HT1080 (cell line): ENCODE measurements around the gene FTO. TPM values are rescaled to one million over a fixed set of nuclear protein-coding genes. Genes with fewer than 3 reads are reported as not detected.

Source experiments
- DNase-seq: peaks from one replicate; pipeline ENCODE4 v3.0.0-alpha.2; 2015; ENCODE audit warnings: low read depth
- total RNA-seq: library from RNA; depleted of rRNA; stranded (reverse); fragments of >200 nt; shearing (Covaris generic); gene quantifications from 2 replicates; pipeline ENCODE4 v1.2.3, GENCODE V29; 2014

Gene FTO
- total RNA-seq, 1 experiment from 2014 or later, result 46.7 TPM

- DNase-seq, result no peak
Measured at GRCh38 chr16:53998024-53998810, 294.3 kb downstream of the FTO start.

DNA sequence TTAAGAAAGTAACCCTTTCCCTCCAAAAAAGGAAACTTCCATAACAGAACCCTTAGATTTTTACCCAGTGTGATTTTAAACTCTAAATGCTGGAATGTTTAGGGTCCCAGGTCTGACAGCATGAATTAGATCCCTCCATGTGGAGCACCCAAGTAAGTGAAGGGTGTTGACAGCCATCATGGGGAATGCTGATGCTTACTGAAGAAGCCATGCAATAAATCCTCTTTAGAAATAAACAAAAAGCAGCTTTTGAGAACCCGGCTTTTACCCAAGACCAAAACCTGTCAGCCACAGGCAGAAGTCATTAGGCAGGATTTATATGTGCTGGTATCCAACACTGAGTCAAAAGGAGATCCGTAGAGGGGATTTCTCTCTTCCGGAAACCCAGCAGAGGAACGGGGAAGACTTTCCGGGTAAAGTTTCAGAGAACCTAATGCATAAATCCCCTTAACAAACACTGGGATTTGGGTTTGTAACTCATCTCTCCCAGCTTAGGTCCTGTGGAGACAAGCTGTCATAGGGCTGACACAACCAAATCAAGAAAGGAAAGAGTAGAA lies 295.1 kb downstream of the FTO start:
- DNase-seq, result no peak

DNA sequence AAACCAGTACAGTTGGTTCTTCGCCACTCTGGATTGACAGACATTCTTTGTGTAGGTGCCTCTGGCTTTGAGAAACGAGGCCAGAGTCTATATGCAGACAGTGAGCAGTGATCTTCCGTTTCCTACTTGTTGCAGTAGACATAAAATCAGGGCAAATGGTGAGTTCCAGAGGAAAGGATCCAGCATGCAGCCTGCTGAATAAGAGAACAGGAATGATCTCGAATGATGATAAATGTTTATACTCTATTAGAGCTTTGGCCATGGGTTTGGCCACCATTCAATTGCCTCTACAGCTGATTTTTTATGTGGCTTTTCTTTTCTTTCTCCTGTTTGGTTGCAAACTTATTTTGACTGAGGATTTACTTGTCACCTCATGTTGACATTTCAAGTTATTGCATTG lies 295.9 kb downstream of the FTO start:
- no peak for DNase-seq

DNA sequence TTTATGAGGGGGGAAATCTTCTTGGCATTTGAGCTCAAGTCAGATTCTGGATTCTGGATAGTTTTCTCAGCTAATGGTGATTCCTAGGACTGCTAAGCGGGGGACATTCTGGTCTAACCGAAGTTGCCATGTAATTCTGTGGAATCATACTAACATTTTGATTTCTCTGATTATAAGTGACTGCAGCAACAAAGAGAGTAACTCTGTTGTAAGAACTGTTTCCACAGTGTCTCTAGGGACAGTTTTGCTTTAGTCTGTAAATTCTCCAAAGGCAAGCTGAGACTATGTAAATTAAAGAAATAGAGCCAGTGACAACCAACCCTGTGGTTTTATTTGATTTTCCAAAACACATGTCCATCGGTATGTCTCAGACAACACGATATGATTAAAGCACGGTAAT lies 296.4 kb downstream of the FTO start:
- DNase-seq, result no peak

DNA sequence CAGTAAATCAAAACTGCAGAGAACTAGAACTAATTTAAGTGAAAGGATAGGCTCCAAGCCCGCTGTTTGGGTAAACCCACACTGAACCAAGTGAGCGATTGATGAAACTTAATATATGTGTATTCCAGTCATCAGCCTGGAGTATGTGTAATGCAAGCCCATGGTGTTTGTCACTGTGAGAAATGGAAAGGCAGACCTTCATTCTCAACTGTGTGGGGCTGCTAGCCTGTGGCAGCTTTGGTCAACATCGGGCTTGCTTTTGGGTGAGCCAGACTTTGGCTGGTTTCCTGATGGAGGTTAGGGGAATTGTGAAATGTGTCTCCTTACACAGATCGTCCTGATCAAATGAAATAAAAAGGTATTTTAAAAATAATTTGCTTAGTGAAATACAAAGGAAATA lies 302.7 kb downstream of the FTO start:
- no peak for DNase-seq

DNA sequence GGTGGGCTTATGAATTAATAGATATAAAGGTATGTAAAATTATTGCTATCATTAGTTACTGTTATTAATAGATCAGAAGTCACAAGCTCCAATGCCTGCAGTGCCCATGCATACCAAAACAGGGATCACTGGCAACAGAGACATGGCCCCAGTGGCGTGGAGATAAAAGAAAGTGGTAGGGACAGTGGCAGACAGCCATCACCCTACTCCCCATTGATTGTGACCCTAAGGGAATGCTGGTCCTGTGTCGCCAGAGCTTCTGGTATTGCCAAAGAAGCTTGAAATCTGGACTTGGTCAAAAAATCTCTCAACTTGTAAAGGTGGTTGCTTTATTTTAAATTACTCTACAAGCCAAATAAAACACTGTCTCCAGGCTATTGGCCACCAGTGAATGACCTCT lies 303.5 kb downstream of the FTO start:
- DNase-seq, result no peak

DNA sequence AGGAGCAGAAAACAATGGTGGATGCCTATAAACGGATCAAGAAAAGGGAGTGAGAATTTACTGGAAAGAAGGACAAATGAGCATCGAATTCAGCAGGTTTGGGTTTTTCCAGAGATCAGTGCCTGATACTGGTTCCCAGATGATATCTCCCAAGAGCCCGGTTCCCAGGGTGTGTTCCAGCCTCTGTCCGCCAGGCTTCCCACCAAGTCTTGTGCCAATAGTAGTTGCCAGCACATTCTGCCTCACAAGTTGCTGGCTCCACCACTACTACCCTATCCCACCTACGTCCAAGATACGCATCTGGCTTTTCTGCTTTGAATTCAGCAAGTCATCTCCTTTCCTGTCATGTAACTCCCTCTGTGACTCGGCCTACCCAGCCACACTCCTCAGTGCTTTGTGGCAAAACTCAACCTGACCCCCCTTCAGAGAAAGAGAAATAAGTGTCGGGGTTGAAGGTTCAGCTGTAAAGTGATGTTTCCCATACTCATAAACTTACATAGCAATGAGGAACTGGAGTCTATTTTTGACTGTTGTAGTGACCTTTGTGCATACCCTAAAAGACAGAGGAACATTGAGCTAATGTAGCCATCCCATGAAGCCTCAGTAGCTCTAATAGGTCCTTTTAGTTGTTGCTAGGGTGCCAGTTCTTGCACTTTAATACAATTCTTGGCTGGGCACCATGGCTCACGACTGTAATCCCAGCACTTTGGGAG lies 305.7 kb downstream of the FTO start:
- DNase-seq, result no peak

- no peak for DNase-seq
Measured at GRCh38 chr16:54015147-54015546, 311.2 kb downstream of the FTO start.

DNA sequence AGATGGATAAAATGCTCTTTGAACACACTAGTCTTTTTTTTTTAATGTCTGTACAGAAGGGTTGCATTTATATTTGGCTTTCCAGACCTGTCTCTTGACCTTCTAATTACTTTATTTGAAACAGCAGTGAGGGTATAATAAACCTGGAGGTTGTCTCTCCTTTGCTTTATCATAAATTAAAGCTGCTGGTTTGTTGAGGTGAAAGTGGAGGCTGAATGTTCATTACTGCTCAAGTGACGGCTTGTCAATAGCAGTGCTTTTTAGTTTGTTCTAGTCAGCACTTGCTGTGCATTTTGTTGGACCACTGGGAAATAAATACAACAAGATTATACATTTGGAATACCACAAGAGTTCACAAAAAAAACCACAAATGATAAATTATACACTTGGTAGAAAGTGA lies 318.4 kb downstream of the FTO start:
- no peak for DNase-seq

DNA sequence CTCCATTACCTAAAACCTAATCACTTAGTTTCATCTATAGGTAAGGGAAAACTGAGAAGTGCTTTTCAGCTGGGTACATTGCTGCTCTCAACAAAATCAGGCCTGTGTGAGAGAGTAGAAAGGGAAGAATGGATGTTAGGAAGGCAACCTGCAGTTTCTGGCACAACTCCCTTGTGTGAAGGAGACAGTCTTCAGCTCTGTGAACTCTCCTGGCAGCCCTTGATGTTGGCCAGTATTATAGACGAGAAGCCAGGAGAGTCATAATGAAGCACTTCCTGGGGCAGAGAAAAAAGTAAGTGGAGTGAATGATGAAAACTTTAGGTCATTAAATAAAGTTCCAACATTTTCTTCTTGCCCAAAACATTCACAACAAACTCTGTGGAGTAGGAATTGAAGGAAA lies 322.5 kb downstream of the FTO start:
- peak; percentile 6 for DNase-seq

DNA sequence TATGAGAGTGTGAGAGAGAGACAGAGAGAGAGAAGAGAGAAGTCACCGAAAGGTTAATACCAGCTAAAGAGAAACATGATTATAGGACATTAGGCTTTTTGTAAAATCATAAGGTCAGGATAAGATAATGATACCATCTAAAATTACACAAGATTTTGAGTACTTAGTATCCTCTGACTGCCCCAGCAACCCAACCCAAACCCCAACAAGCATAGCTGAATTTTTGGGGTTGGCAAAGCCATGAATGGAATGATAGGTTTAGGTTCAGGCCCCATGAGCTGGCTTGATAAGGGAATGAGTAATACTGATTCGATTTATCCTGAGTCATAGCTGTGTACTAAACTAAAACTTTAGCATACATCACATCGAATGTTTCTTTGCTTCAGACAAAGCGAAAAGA lies 323.1 kb downstream of the FTO start:
- DNase-seq, result peak; percentile 38

GRCh38 chr16:54027558-54027957 lies 323.6 kb downstream of the FTO start:
- DNase-seq, result no peak

DNA sequence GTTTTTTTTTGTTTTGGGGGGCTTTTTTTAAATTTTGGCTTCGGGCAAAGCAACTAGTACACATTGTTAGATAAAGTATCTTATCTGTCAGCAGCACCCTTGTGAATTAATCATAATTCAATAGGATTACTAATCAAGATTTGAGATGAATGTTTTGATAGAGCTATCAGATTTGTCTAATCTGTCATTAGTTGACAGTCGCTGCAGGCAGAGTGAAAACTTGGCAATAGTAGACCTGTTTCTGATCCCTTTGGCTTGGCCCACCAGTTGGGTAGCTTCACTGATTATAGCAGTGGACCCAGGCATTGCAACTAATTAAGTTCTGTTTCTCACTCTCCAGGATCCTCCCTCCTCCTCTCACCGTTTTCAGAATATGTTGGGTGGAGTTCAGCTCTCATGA lies 324.0 kb downstream of the FTO start:
- no peak for DNase-seq

- no peak for DNase-seq
Measured at GRCh38 chr16:54030451-54030850, 326.5 kb downstream of the FTO start.

DNA sequence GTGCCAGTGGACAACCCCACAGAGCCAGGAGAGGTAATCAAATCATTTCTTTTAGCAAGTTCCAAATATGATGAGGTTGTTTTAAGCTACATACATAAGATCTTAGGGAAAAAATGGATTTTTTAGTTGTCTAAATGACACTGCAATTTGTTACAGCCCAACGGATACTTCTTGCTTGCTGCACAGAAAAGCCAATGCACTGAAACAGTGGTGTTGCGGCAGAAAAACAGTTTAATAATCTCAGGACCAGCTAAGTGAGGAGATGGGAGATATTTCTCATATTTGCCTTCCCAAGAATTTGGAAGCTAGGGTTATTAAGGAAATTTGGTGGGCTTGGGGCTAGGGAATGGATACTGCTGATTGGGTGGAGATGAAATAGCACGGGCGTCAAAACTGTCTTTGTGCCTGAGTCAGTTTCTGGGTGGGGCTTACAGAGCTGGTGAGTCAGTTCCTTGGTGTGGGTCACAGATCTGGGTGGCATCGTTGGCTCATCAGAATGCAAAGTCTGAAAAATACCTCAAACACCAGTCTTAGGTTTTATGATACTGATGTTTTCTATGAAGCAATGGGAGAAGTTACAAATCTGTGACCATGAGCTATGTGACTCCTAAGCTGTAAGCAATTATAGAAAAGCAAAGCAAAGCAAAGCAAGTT lies 327.3 kb downstream of the FTO start:
- DNase-seq, result peak; percentile 45

- no peak for DNase-seq
Measured at GRCh38 chr16:54033747-54034146, 329.8 kb downstream of the FTO start.

- no peak for DNase-seq
Measured at GRCh38 chr16:54034684-54035083, 330.7 kb downstream of the FTO start.

GRCh38 chr16:54040480-54040879 lies 336.5 kb downstream of the FTO start:
- DNase-seq, result no peak

GRCh38 chr16:54040975-54041374 lies 337.0 kb downstream of the FTO start:
- no peak for DNase-seq

GRCh38 chr16:54048586-54049495 lies 344.9 kb downstream of the FTO start:
- no peak for DNase-seq
